GM18508 (cell line): ENCODE measurements around the gene ADK.
"Not testable (repeated sequence)": the region's sequence is repeated elsewhere in the genome, so short reads cannot be mapped to it uniquely, and the experiment has no call there.

ENCODE experiments used
- ATAC-seq: cut with Tn5 transposase; IDR thresholded peaks from one replicate; pipeline ENCODE4 v1.9.1; 2021; ENCODE audit warnings: moderate number of reproducible peaks; ENCODE audit not compliant: insufficient read depth, unreplicated experiment

Gene ADK

DNA sequence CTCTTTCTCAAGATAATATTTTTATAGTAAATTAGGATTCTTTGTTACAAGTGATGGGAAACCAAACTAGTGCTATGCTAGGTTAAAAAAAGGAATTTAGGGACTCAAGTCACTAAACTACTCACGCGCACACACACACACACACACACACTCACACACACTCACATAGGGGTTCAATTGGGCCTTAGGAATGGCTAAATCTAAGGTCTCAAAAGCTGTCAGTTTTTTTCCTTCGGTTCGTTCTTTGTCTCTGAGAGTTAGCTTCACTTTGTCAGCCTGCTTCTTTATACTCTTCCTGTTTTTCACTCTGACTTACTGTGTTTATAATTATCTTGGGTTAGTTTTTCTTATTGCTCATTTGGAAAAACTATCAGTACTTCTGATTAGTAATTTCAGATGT is 138.9 kb downstream of the ADK start:
- ATAC-seq, result no peak

DNA sequence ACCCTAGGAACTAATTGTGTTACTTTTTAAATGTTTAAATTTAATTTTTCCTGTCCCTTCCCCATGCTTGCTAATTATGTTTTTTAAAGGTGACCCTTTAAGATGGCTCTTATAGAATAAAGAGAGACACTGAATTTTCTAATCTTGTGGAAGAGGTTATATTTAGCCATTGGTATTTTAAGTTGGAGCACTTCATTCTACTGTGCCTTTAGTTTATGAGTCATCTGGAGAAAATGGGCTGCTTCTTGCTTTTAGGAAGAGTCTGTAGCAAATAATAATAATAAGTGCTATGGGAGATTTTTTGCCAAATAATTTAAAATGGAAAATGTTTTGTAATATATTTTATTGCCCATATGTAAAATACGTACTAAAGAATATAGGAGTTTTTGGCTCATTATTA is 139.7 kb downstream of the ADK start:
- ATAC-seq, result no peak

DNA sequence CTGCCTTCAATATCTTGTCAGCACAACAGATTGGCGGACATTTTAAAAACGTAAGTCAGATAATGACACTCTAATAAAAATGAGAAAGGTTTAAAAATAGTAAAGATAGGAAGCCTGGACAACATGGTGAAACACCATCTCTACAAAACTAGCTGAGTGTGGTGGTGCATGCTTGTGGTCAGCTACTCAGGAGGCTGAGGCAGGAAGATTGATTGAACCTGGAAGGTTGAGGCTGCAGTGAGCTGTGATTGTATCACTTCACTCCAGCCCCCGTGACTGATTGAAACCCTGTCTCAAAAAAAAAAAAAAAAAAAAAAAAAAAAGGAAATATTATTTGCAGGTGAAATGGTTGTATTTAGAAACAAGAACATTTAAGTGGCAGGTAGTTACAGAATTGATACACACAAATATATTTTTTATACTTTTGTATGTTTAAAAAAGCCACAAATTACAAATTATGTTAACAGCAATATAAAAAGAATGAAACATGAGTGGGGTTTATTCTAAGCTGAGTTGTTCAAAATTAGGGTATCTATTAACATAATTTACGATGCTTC is 141.9 kb downstream of the ADK start:
- ATAC-seq, result no peak

DNA sequence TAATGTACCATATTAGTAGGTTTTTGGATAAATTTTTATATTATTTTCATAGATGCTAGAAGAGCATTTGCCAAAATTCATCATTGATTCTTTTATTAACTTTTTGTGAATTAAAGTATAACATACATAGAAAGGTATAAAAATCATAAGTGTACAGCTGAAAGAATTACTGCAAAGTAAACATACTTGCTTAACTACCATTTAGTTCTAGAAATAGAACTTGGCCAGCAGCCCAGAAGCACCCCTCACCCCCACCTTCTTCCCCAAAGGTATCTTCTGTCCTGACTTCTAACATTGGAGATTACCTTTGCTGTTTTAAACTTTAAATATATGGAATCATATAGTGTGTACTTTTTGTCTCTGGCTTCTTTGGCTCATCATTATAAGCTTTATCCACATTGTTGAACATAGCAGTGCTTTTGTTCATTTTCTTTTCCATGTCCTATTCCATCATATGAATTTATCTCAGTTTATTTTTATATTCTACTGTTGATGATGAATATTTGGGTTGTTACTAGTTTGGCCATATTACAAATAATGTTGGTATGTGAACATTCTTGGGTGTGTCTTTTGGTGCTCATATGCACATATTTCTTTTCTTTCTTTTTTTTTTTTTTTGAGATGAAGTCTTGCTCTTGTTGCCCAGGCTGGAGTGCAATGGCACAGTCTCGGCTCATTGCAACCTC is 142.8 kb downstream of the ADK start:
- no peak for ATAC-seq

DNA sequence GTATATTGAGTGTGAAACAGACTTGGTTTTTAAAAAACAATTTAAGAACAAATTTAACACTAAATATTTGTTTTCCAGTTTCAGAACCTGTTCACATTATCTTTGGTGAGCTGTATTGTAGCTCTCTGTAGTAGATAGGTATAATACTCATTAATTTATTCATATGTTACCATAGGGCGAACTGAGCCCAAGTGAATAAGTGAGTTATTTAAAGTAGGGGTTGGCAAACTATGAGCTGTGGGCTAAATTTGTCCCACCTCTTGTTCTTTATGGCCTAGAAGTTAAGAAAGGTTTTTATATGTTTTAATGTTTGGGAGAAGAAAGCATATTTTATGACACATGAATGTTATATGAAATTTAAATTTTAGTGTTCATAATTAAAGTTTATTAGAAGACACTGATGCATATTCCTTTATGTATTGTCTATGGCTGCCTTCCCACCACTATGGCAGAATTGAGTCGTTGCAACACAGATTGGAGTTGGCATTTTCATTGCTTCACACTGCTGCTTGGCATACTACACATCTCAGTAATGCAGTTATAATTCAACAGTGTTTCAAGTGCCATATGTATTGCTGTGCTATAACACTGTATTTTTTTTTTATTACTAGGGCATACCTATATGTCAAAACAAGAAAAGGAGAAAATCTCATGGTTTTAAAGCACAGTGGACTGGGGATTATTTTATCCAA is 146.5 kb downstream of the ADK start:
- no peak for ATAC-seq

DNA sequence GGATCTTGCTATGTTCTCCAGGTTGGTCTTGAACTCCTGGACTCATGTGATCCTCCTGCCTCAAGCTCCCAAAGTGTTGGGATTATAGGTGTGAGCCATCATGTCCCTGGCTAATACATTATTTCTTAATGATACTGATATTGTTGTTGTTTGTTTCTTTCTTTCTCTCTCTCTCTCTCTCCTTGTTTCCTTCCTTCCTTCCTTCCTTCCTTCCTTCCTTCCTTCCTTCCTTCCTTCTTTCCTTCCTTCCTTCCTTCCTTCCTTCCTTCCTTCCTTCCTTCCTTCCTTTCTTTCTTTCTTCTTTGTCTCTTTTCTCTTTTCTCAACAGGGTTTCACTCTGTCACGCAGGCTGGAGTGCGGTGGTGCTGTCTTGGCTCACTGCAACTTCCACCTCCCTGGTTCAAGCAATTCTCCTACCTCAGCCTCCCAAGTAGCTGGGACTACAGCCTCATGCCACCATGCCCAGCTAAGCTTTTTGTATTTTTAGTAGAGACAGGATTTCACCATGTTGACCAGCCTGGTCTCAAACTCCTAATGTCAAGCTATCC is 149.1 kb downstream of the ADK start:
- ATAC-seq, result not testable (repeated sequence)

DNA sequence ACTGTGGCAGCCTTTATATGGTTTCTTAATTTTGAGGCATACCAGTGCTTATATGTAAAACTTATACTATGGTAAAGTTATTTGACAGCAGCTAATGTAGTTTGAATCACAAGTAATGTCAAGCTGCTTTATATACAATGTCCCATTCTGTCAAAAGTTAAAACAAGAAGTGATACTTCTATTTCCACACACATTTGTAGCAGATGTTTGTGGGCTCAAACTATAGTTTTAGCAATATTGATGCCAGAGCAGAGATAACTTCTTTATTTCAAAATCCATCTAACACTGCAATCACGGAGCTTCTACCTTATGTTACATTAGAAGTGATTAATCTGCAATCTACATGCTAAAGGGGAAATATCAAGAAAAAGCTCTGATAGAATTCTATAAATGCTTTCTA is 149.6 kb downstream of the ADK start:
- ATAC-seq, result no peak

DNA sequence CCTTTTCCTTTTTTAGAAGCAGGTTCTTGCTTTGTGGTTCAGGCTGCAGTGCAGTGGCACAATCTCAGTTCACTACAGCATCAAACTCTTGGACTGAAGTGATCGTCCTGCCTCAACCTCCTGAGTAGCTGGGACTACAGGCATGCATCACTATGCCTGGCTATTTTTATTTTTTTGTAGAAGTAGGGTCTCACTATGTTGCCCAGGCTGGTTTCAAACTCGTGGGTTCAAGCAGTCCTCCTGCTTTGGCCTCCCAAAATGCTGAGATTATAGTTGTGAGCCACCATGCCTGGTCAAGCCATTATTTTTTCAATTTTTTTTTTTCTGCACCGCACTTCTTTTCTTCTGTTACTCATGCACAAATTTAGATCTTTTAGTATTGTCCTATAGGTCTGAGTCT is 154.7 kb downstream of the ADK start:
- no peak for ATAC-seq

DNA sequence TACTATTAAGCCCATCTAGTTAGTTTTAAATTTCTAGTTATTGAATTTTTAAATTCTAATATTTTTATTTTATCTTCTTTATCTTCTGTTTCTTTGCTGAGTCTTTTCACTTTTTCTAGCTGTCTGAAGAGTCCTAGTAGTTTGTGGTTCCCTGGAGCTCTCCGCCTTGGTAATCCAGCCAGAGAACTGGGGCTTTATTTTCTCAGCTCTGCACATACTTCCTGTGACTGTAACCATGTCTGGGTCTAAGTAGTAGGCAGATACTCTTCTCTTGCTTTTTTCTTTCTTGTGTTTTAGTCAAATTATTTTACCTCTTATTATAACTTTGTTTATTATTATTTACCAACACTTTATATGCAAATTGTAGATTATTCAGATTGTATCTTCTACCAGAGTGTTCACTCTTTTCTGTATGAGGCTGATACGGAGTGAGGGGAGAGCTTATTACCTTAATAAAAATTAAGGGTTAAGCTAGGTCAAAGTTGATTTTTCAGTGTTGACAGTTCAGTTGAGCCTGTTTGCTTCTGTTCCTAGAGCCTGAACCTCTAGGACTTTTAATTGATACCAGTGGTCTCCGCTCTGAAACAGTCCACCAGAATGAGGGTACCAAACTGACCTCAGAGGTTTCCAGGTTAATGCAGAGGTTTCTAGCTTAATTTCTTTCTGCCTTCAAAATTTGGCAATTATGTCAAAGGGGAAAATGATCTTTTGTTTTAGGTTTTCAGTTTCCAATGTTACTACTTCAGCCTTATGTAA is 155.4 kb downstream of the ADK start:
- ATAC-seq, result no peak

DNA sequence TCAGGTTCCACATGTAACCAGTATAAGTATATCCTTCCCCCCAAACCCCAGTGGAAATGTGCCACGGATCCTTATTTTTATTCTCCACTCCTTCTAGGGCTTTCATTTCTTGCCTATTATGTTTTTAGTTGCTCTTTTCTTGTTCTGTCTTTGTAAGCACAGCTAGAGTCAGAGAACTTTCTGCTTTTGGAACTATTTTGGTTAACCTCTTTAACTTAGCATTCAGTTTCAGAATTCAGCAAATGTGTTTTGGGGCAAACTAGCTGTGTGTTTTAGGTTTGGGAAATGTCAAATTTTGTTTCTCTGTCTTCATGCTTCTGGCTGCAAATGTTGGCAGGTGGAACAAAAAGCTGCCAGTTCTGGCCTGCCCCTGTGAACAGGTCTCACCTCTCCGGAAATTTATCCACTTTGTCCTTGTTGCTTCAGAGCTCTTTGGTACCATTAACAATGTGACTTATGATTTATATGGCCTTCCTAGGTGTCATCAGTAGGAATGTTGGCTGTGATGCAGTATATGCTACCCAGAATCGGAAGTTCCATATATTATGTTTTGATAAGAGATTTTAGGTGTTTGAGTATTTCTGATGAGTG is 156.1 kb downstream of the ADK start:
- ATAC-seq, result no peak

DNA sequence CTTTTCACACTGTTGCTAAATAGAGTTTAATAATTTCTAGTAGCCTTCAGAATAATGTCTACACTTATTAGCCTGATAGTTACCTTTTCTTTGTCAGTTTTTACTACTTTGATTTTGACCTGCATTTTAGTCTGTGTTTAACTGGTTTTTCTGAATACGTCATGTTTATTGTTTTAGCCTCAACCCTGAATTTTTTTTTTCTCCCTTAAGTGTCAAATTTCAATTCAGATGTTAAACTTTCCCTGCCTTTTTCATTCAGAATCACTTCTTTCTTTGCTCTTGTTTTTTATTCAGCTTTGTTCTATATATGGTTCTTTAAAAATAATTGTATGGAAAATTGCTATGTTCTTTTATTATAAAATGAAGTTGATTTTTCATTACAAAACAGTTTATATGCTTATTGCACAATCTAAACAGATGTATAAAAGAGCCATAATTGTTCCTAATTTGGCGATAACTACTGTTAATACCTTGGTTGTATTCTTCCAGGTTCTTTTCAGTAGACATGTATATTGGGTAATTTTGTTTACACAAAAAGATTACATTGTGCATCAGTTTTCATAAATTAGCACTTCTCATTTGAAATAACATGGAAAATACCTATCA is 159.7 kb downstream of the ADK start:
- ATAC-seq, result no peak

DNA sequence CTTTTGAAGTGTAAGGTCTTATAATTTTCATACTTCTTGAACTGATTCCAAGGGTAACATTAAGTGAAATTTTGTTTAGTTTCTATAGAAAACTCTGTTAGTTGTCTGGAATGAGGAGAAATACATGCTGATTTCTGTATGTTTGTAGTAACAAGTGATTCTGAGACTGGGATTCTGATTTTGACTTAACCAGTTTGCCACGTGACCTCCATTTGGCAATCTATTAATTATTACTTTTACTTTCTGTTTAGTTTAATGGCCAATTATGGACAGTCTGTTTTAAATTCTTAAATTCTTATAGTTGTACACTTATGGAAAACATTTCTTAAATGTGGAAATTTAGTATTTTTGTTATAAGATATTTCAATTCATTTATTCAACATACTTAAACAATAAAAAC is 163.1 kb downstream of the ADK start:
- ATAC-seq, result no peak

DNA sequence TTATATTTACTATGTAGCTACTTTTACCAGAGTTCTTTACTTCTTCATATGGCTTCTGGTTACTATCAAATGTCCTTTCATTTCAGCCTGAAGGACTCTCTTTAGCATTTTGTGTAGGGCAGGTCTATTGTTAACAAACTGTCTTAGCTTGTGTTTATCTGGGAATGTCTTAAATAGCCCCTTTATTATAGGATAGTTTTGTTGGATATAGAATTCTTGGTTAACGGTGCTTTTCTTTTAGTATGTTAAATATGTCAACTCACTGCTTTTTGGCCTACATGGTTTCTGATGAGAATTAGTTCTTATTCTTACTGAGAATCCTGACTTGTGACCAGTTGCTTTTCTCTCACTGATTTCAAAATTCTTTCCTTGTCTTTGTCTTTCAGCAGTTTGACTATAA is 169.0 kb downstream of the ADK start:
- ATAC-seq, result no peak

DNA sequence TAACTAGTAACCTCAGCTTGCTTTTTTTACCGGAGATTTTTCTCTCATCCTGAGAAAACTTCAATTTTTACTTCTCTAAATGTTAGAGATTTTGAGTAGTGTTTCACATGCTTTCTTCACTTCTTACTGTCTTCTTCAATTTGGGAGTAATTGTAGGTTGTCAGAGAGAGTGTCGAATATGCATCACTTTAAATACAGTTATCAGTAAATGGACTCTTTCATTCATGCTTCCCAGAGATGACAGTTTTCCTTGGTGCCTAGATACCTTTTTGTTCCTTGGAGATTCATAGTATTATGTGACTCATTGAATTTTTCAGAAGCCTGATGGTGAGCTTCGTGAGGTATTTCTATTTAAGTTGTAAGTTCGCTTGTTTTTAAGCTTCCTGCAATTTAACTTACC is 169.7 kb downstream of the ADK start:
- ATAC-seq, result no peak

DNA sequence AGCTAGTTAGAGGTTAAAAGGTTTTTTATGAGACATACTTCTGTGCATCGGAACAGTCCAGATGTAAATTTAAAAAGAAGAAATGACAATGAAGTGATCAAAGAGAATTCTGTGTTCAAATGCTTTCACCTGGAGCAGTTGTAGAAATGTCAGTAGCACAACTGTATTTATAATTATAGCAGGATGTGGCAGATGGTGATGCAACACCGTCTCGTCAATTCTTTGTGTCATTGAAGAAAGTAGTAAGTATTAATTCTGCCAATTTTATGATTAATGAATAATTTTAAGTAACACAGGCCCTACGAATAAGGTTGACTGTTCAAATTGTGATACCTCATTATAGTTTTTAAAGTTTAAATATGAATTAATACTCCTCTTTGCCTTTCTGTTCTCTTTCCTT is 171.1 kb downstream of the ADK start:
- ATAC-seq, result no peak

DNA sequence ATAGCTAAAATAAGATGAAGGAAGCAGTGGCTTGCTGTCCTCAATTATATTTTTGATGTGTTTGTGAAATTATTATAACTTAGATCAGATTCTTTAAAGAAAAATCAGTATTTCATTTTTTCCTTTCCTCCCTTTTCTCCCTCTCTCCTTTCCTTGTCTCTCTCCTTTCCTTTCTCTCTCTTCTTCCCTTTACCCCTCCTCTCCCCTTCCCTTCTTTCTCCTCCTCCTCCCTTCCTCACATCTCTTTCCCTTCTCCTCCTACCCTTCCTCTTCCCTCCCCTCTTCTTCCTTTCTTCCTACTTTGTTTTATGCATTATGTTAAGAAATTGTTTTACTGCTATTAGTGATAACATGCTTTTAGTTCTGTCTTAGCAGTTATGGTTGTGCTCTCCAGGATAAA is 171.5 kb downstream of the ADK start:
- no peak for ATAC-seq

DNA sequence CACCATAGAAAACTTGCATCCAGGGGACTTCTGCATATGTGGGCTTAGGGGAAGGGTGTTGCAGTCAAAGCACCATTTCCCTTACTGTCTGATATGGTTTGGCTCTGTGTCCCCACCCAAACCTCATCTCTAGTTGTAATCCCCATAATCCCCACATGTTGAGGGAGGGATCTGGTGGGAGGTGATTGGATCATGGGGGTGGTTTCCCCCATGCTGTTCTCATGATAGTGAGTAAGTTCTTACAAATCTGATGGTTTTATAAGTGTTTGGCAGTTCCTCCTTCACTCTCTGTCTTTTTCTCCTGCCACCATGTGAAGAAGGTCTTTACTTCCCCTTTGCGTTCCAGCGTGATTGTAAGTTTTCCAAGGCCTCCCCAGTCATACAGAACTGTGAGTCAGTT is 177.4 kb downstream of the ADK start:
- no peak for ATAC-seq

DNA sequence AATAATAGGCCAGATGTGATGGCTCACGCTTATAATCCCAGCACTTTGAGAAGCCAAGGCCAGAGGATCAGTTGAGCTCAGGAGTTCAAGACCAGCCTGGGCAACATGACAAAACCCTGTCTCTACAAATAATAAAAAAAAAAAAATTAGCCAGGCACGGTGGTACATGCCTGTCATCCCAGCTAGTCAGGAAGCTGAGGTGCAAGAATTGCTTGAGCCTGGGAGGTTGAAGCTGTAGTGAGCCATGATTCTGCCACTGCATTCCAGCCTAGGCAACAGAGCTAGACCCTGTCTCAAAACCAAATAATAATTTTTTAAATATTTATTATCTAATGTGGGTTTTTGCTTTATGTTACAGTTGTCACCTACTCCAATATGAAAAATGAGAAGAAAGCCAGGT is 178.9 kb downstream of the ADK start:
- ATAC-seq, result no peak

DNA sequence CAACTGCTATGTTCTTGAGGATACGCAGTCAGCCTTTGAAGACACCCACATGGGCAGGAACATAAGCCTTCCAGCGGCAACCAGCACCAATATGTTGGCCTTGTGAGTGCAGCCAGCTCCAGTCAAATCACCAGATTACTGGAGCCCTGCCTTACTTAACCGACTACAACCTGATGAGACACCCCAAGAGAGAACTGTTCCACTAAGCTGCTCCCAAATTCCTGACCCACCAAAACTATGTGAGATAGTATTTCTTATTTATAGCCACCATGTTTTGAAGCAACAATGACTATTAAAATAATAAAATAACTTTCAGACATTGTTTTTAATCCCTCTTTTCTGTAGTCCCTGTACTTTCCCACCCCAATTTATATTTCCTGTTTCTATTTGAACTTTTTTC is 179.6 kb downstream of the ADK start:
- no peak for ATAC-seq

DNA sequence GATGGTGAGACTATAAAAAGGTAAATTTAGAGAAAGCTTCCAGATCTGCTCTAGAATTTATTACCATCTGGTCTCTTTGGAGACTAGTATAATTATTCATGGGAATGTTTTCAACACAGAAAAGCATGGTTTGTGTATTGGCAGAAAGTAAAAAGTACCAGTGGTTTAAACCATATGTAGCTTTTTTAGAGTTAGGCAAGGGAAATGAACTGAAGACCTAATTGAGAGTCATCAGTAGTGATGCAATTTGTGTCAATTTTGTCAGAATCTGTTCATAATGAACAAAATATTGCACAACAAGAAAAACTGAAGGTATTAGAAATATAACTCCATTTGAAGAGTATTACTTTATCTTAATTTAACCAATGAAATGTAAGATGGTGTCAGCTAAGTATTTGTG is 181.4 kb downstream of the ADK start:
- ATAC-seq, result no peak
